Stimulated activated naive CD4-positive, alpha-beta T cell treated with Interleukin-2 at 50 U/mL for 16 hours (primary cell): ENCODE data around the gene INSIG1.

ENCODE experiments used
- DNase-seq: peaks from one replicate; lab custom pipeline; 2025; lab: John Stamatoyannopoulos, UW

INSIG1 gene

GRCh38 chr7:155327590-155328320, 30.1 kb downstream of the INSIG1 start:
- DNase-seq = no peak

- no peak for DNase-seq
Measured at GRCh38 chr7:155329225-155329624, 31.5 kb downstream of the INSIG1 start.

GRCh38 chr7:155331396-155331795, 33.7 kb downstream of the INSIG1 start:
- no peak for DNase-seq

GRCh38 chr7:155333346-155334234, 35.9 kb downstream of the INSIG1 start:
- DNase-seq = no peak

- no peak for DNase-seq
Measured at GRCh38 chr7:155336812-155337602, 39.3 kb downstream of the INSIG1 start.

- DNase-seq = no peak
Measured at GRCh38 chr7:155337946-155338631, 40.4 kb downstream of the INSIG1 start.

GRCh38 chr7:155338632-155339320, 41.1 kb downstream of the INSIG1 start:
- peak; percentile 7 for DNase-seq

GRCh38 chr7:155339474-155339873, 41.8 kb downstream of the INSIG1 start:
- DNase-seq = no peak

- no peak for DNase-seq
Measured at GRCh38 chr7:155340071-155340531, 42.4 kb downstream of the INSIG1 start.

GRCh38 chr7:155340721-155341120, 43.0 kb downstream of the INSIG1 start:
- DNase-seq = no peak

- no peak for DNase-seq
Measured at GRCh38 chr7:155341463-155341983, 43.8 kb downstream of the INSIG1 start.

GRCh38 chr7:155342313-155342712, 44.6 kb downstream of the INSIG1 start:
- no peak for DNase-seq

- no peak for DNase-seq
Measured at GRCh38 chr7:155343150-155343549, 45.5 kb downstream of the INSIG1 start.

GRCh38 chr7:155343661-155344121, 46.0 kb downstream of the INSIG1 start:
- no peak for DNase-seq

- no peak for DNase-seq
Measured at GRCh38 chr7:155344270-155344617, 46.6 kb downstream of the INSIG1 start.

- DNase-seq = peak; percentile 63
Measured at GRCh38 chr7:155344618-155345433, 47.1 kb downstream of the INSIG1 start.

GRCh38 chr7:155345490-155345889, 47.8 kb downstream of the INSIG1 start:
- no peak for DNase-seq

GRCh38 chr7:155346285-155346684, 48.6 kb downstream of the INSIG1 start:
- DNase-seq = no peak

- no peak for DNase-seq
Measured at GRCh38 chr7:155348806-155349205, 51.1 kb downstream of the INSIG1 start.
